NCI-H2196 (cell line): ENCODE data around the gene CRB1.
A peak's percentile ranks its signal among the peaks of the same experiment; 100 is the strongest.

Source experiments
- DNase-seq: peaks from one replicate; lab custom pipeline; 2025; ENCODE audit not compliant: unreplicated experiment; lab: John Stamatoyannopoulos, UW

The CRB1 gene

DNA sequence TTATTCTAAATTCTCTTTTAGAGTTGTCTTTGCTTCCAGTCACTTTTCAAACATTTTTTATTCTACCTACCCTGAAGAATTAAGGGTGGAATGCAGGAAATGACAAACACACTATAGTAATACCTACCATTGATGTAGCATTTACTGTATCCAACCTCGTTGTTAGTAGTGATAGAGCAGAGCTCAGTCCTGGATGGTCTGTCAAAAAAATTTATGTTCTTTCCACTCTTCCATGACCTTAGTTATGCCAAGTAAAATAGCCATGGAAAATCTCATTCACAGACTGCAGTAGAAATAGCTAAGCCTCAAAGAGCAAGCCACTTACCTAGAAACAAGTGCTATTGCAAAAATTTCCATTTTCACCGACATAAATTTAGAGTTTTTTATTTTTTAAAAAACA, 74.6 kb downstream of the CRB1 start:
- no peak for DNase-seq

DNA sequence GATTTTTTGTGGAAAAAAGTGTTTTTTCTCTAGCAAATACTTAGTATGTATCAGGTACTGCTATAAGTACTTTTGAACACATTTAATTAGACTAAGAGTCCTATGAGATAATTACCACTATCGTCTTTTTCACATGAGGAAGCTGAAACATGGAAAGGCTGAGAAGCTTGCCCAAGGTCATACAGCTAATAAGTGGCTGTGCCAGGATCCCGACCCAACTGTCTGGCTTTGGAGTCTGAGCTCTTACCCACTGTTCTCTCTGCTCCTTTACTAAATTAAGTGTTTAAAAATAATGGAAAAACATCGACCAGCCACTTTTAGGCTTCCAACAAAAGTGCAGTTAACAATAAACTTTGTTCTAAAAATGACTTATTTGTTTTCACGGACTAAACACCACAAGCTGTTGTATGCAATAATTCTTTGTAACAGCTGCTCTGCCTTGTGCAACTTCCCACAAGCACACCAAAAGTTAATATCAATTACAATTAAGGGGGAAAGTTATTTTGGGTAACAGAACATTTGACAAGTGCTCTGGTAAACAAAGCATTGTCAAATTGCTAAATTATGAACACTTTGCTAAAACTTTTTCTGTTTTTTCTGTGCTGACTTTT, 75.7 kb downstream of the CRB1 start:
- DNase-seq = no peak

GRCh38 chr1:197351821-197352440, 83.9 kb downstream of the CRB1 start:
- no peak for DNase-seq

GRCh38 chr1:197355248-197355995, 87.4 kb downstream of the CRB1 start:
- DNase-seq = no peak

- peak; percentile 31 for DNase-seq
These were observed 88.9 kb downstream of the CRB1 start for GRCh38 chr1:197356723-197357533.

- DNase-seq = no peak
These were observed 90.9 kb downstream of the CRB1 start for GRCh38 chr1:197358959-197359358.

DNA sequence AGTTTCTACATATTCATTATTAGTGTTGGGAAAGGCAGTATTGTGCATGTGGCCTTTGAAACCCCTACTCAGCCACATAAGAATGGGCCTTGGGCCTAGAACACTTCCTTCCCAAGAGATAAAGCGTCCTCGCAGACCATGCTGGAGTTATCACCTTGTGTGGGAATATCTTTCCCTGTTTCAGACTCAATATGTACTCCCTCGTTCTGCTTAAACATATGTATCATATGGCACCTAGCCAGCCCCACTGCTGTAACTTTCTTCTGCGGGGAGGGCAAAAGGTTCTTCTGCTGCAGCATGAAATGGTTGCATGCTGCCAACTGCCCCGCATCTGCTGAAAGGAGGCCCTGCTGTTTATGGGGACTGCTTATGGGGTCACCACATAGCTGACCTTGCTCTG, 92.0 kb downstream of the CRB1 start:
- no peak for DNase-seq

GRCh38 chr1:197362871-197363270, 94.8 kb downstream of the CRB1 start:
- no peak for DNase-seq

GRCh38 chr1:197363855-197364254, 95.8 kb downstream of the CRB1 start:
- DNase-seq = no peak

DNA sequence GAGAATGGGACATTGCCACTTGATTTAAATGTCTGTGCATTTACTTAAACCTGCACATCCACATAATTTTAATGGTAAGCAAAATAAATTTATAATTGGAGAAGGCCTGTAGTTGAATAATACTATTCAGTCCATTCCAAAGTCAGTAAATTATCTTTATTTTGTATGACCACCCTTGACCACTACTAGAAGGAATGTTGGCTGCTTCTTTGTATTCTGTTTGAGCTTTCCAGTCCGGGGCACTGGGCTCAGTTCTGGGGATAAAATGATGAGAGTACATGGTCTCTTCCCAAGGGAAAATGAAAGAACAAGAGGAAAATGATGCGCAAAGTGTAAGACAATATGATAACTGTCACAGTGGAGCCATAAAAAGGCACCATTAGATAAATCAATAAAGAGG, 98.9 kb downstream of the CRB1 start:
- no peak for DNase-seq

- DNase-seq = no peak
These were observed 99.6 kb downstream of the CRB1 start for GRCh38 chr1:197367627-197368026.

GRCh38 chr1:197374428-197374827, 106.4 kb downstream of the CRB1 start:
- DNase-seq = no peak

- no peak for DNase-seq
These were observed 116.4 kb downstream of the CRB1 start for GRCh38 chr1:197384471-197384870.

GRCh38 chr1:197388801-197389200, 120.7 kb downstream of the CRB1 start:
- DNase-seq = no peak

DNA sequence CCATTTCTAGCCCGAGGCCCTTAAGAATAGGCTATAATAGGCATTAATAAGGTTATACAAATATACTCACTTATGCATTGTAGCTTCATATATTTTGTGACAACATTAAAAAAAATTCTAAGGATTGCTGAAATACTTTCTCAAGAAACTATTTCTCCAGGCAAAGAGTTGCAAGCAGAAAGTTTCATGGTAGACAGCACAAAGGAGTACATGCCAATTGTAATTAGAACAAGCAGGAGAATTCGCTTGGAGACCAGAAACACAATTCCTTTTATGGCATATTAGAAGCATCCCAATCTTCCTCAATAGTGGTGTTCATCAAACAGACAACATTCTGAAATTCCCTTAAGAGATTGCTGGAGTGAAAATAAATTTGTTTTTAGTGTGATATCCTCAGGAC, 122.8 kb downstream of the CRB1 start:
- DNase-seq = no peak

DNA sequence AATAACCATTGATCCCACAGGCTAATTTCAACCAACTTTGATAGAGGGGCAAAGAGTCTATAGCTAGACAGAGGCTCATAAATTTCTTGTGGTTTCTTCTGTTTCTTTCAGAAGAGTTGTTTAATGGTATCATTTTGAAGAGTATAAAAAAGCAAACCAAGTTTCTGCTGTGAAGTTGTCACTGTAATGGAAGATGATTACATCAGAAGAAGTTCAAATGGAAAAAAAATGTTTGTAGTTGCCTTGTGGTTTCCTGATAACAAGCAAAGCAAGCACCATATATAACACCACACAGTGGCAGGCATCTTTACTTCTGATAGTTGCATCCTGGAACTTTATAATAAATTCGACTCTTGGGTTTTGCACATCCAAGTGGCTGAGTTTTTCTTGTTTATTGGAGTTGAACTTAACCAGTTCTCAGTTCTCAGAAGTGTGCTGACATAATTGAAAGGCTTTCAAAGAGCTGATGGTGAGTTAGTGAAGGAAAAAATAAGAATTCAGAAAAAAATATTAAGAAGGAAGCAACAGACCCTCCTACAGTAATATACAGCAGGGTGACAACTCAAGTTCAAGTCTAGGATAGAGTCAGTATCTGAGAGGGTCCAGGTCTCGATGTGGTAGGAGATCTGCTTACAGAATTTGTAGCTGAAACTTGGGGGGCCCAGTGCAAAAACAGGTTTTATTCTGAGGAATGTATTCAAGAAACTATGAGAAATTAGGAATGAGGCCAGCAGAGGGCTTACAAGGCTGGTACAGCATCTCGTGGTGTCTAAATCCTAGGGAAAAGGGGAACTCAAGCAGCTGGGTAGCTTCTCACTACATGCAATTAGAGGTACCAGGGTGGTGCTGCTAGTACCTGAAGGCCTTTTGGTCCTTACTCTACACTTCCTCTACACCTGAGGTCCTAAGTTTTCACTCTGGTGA, 123.5 kb downstream of the CRB1 start:
- DNase-seq = no peak

DNA sequence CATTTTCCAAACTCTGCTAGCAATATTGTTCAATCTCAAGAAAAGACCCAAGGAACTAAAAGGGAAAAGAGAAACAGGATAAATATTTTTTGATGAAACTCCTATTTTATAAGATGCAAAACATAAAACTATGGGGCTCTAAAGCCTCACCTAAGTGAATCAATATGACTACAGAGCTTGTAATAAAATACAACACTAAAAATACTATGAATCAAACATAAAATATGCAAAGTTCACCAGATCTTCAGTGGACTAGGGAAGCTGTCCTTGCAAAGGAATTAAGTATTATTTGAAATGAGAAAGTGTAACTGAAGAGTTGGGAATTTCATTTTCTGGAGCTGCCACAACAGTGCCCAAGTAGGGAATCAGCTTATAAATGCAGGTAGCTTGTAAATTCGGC, 124.5 kb downstream of the CRB1 start:
- DNase-seq = no peak

GRCh38 chr1:197393105-197393504, 125.1 kb downstream of the CRB1 start:
- no peak for DNase-seq

DNA sequence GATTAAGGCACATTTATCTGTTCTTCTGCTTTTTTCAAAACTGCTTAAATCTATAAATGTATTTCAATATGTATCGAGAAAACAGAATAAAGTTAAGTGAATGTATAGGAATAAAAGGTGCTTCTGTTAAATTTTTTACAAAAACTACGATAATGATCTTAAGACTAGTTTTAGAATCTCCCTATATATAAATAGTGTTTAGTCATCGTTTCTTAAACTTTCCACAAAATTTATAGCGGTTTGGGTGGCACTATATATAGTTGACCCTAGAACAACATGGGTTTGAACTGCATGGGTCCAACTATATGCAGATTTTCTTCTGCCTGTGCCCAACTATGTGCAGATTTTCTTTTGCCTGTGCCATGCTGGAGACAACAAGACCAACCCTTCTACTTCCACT, 125.7 kb downstream of the CRB1 start:
- DNase-seq = no peak

GRCh38 chr1:197394831-197395608, 127.0 kb downstream of the CRB1 start:
- DNase-seq = no peak
